GM12892 (cell line): ENCODE data around the gene GNAQ.

Experiments used
- POLR2A ChIP-seq: IDR thresholded peaks from 2 replicates; pipeline ENCODE4 v1.6.1; 2011; ENCODE audit warnings: low read depth, low read length, control low read depth
- TAF1 ChIP-seq: IDR thresholded peaks from 2 replicates; pipeline ENCODE4 v1.6.1; 2011; ENCODE audit warnings: low read depth, mild to moderate bottlenecking, control low read depth, low read length, borderline replicate concordance

DNA sequence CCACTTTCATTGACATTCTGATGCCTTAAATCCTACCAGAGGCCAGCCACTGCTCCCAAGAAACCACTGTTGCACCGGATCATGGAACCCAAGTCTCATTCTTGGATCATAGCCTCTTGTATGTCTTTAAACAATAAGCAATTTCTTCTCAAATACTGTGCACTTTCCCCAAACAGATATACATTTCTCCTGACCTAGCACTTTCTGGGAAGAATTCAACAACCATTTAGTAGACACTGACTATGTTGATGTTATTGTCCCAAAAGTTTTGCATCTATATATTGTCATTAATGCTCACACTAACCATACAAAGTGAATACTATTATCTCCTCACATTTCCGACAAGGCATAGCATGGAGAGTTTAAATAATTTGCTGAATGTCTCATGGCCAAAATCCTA is 123.3 kb downstream of the GNAQ start:
- TF ChIP-seq POLR2A, result no peak
- TF ChIP-seq TAF1, result no peak
